IMR-90 (cell line): ENCODE data around the gene MON1A. TPM values are rescaled to one million over a fixed set of nuclear protein-coding genes. Genes with fewer than 3 reads are reported as not detected.

Experiments used
- ATAC-seq: fragments of 200-7000 bp; cut with Tn5 transposase; 2 replicates; pipeline ENCODE4 v1.9.1; 2020; ENCODE audit warnings: low read depth, mild to moderate bottlenecking, moderate library complexity
- BruUV-seq: library from RNA; stranded (reverse); fragments of 400-500 nt; replicated peaks from 2 replicates; lab custom pipeline; 2021; lab: Mats Ljungman, UMichigan
- CTCF ChIA-PET: fragments of 300-600 bp; formaldehyde crosslinking; extraction: SDS; loops from one replicate; lab custom pipeline; 2021; ENCODE audit warnings: antibody characterized with exemption; lab: Yijun Ruan, JAX
- POLR2A ChIA-PET: fragments of 300-600 bp; sonication (Branson Sonifier 250); formaldehyde crosslinking; loops from one replicate; lab custom pipeline; 2022; ENCODE audit warnings: antibody characterized with exemption; ENCODE audit not compliant: unreplicated experiment; lab: Charles Lee
- DNase-seq: peaks from one replicate; pipeline ENCODE4 v3.0.0; 2013
- H2AFZ ChIP-seq: replicated peaks from 2 replicates; pipeline ENCODE3; 2013; ENCODE audit warnings: low read length, mild to moderate bottlenecking; ENCODE audit not compliant: poor library complexity
- H2AK5ac ChIP-seq: 2 replicates; pipeline ENCODE4 v1.6.1; 2013; ENCODE audit warnings: low read depth, low read length, inconsistent platforms
- H2AK9ac ChIP-seq: replicated peaks from 2 replicates; pipeline ENCODE3; 2013; ENCODE audit warnings: mild to moderate bottlenecking, low read depth, low read length, moderate library complexity; ENCODE audit not compliant: poor library complexity
- H2BK120ac ChIP-seq: 2 replicates; pipeline ENCODE4 v1.6.1; 2013; ENCODE audit warnings: low read depth, low read length, inconsistent platforms
- H2BK15ac ChIP-seq: 3 replicates; pipeline ENCODE4 v1.6.1; 2013; ENCODE audit warnings: low read depth, low read length, inconsistent platforms
- H2BK20ac ChIP-seq: 2 replicates; pipeline ENCODE4 v1.6.1; 2013; ENCODE audit warnings: low read depth, mild to moderate bottlenecking, inconsistent platforms, low read length, moderate library complexity
- H2BK5ac ChIP-seq: 2 replicates; pipeline ENCODE4 v1.6.1; 2013; ENCODE audit warnings: mild to moderate bottlenecking, low read depth, low read length, inconsistent platforms; ENCODE audit not compliant: poor library complexity, severe bottlenecking
- H3K14ac ChIP-seq: replicated peaks from 2 replicates; pipeline ENCODE4 v1.6.1; 2013; ENCODE audit warnings: low read depth, low read length, inconsistent platforms
- H3K18ac ChIP-seq: 2 replicates; pipeline ENCODE4 v1.6.1; 2013; ENCODE audit warnings: low read depth, low read length, control low read depth
- H3K23ac ChIP-seq: 2 replicates; pipeline ENCODE4 v1.6.1; 2013; ENCODE audit warnings: low read depth, low read length, inconsistent platforms
- H3K27ac ChIP-seq: 2 replicates; pipeline ENCODE4 v1.5.1; 2013; ENCODE audit warnings: mild to moderate bottlenecking, control low read depth, low read length; ENCODE audit not compliant: insufficient read depth
- H3K27me3 ChIP-seq: 2 replicates; pipeline ENCODE4 v1.6.1; 2013; ENCODE audit warnings: low read length; ENCODE audit not compliant: control insufficient read depth, insufficient read depth
- H3K36me3 ChIP-seq: 2 replicates; pipeline ENCODE4 v1.6.1; 2013; ENCODE audit warnings: low read length, mixed read lengths; ENCODE audit not compliant: control insufficient read depth, insufficient read depth
- H3K4ac ChIP-seq: 2 replicates; pipeline ENCODE4 v1.6.1; 2013; ENCODE audit warnings: low read depth, low read length, inconsistent platforms
- H3K4me1 ChIP-seq: 2 replicates; pipeline ENCODE4 v1.6.1; 2013; ENCODE audit warnings: low read length, mixed read lengths; ENCODE audit not compliant: control insufficient read depth, insufficient read depth
- H3K4me2 ChIP-seq: 2 replicates; pipeline ENCODE4 v1.6.1; 2013; ENCODE audit warnings: low read depth, mild to moderate bottlenecking, control low read depth, low read length, moderate library complexity
- H3K4me3 ChIP-seq: 2 replicates; pipeline ENCODE4 v1.5.1; 2013; ENCODE audit warnings: low read depth, mild to moderate bottlenecking, control low read depth, low read length, moderate library complexity; ENCODE audit not compliant: insufficient read depth
- H3K56ac ChIP-seq: 2 replicates; pipeline ENCODE4 v1.6.1; 2013; ENCODE audit warnings: low read length, inconsistent platforms; ENCODE audit not compliant: insufficient read depth; ENCODE audit errors: extremely low read depth
- H3K79me1 ChIP-seq, 2 experiments: 2 replicates each; pipeline ENCODE4 v1.6.1; 2013; ENCODE audit warnings: low read length in 2 of 2, inconsistent platforms in 1 of 2, low read depth in 1 of 2
- H3K9ac ChIP-seq: 2 replicates; pipeline ENCODE4 v1.6.1; 2013; ENCODE audit warnings: low read depth, low read length, control low read depth
- H3K9me1 ChIP-seq: 2 replicates; pipeline ENCODE4 v1.6.1; 2013; ENCODE audit warnings: low read length, inconsistent platforms; ENCODE audit not compliant: insufficient read depth
- H3K9me3 ChIP-seq: 2 replicates; pipeline ENCODE4 v1.6.1; 2013; ENCODE audit warnings: low read length; ENCODE audit not compliant: control insufficient read depth, insufficient read depth
- H4K20me1 ChIP-seq: 2 replicates; pipeline ENCODE4 v1.6.1; 2013; ENCODE audit warnings: low read length, inconsistent platforms; ENCODE audit not compliant: insufficient read depth
- H4K5ac ChIP-seq: 2 replicates; pipeline ENCODE4 v1.6.1; 2013; ENCODE audit warnings: mild to moderate bottlenecking, low read depth, low read length, control low read depth
- H4K8ac ChIP-seq, 2 experiments: 2 replicates each; pipeline ENCODE4 v1.6.1; 2013; ENCODE audit warnings: low read depth in 2 of 2, low read length in 2 of 2, control low read depth in 1 of 2, inconsistent platforms in 1 of 2
- H4K91ac ChIP-seq: 2 replicates; pipeline ENCODE4 v1.6.1; 2013; ENCODE audit warnings: low read depth, low read length, inconsistent platforms; ENCODE audit not compliant: insufficient read depth
- BHLHE40 ChIP-seq: fragments of 150-350 bp; IDR thresholded peaks from 2 replicates; pipeline ENCODE4 v1.6.1; 2016; ENCODE audit warnings: mild to moderate bottlenecking, low read depth, low read length
- CHD1 ChIP-seq: IDR thresholded peaks from 2 replicates; pipeline ENCODE4 v1.6.1; 2012; ENCODE audit warnings: low read depth, low read length, improper control_type of control experiment
- MAFK ChIP-seq: IDR thresholded peaks from 2 replicates; pipeline ENCODE4 v1.6.1; 2012; ENCODE audit warnings: low read depth, low read length, improper control_type of control experiment
- NFE2L2 ChIP-seq: fragments of 150-350 bp; IDR thresholded peaks from 2 replicates; pipeline ENCODE4 v1.6.1; 2016; ENCODE audit warnings: low read depth, mild to moderate bottlenecking, low read length
- RAD21 ChIP-seq: IDR thresholded peaks from 2 replicates; pipeline ENCODE4 v1.6.1; 2012; ENCODE audit warnings: low read length, improper control_type of control experiment
- RCOR1 ChIP-seq: IDR thresholded peaks from 2 replicates; pipeline ENCODE4 v1.6.1; 2012; ENCODE audit warnings: mild to moderate bottlenecking, low read length, improper control_type of control experiment; ENCODE audit not compliant: insufficient replicate concordance
- RFX5 ChIP-seq: IDR thresholded peaks from 2 replicates; pipeline ENCODE4 v1.8.0; 2012; ENCODE audit warnings: low read depth, mild to moderate bottlenecking, low read length, moderate library complexity
- SMC3 ChIP-seq: fragments of 150-350 bp; IDR thresholded peaks from 2 replicates; pipeline ENCODE4 v1.6.1; 2016; ENCODE audit warnings: low read depth, mild to moderate bottlenecking, antibody characterized with exemption, low read length, moderate library complexity
- WGBS, 2 experiments: methylation state at CpG; one replicate each; pipeline versions ENCODE4 v1.1.5 to v1.1.7; 2013; ENCODE audit warnings: missing lambda C conversion rate in 2 of 2; ENCODE audit not compliant: insufficient read length in 1 of 2; ENCODE audit errors: extremely low coverage in 2 of 2; 5-methylcytosine and 5-hydroxymethylcytosine counted together
- dilution Hi-C: fragments of 300-500 bp; cut with HindIII; formaldehyde crosslinking; loops from one replicate; pipeline ENCODE4 v1.14.3; 2018; ENCODE audit warnings: low sequenced_read_pairs; ENCODE audit not compliant: unreplicated experiment
- in situ Hi-C: fragments of 300-500 bp; cut with MboI; formaldehyde crosslinking; loops from 3 replicates; pipeline ENCODE4 v1.14.3; 2019; ENCODE audit warnings: low sequenced_read_pairs, inconsistent platforms, mixed read lengths
- intact Hi-C: fragments of 100-400 bp; cut with micrococcal nuclease; formaldehyde crosslinking; loops from 2 replicates; pipeline ENCODE4 v1.10.0; 2022
- polyA plus RNA-seq, 3 experiments: library from polyadenylated mRNA; depleted of rRNA; stranded (reverse); fragments of >200 nt; gene quantifications; 2 replicates each; pipeline ENCODE4 v1.2.3, GENCODE V29; 2012; ENCODE audit warnings: low replicate concordance in 1 of 3
- total RNA-seq: library from RNA; depleted of rRNA; stranded (reverse); fragments of >200 nt; gene quantifications from 2 replicates; pipeline ENCODE4 v1.2.3, GENCODE V29; 2012
- TF ChIP-seq, protein P1 (sequence below): conservative IDR thresholded peaks from 2 replicates; pipeline ENCODE4 v1.5.1; 2012; ENCODE audit warnings: mild to moderate bottlenecking, low read depth, low read length, improper control_type of control experiment

Gene MON1A
- total and polyA plus RNA-seq, 2 of the 4 experiments (the other 2 are of a cell fraction) = 8.2 to 13.5 TPM

- Histone ChIP-seq H3K4ac (no peak overlapping the region), H3K4me2 (no peak overlapping the region), H3K9me1 (no peaks in the 10 kb centered on the region), H3K79me1 (no peaks in the 10 kb centered on the region; a peak in 1 of 4 replicates), H3K4me3 (no peak overlapping the region), H4K91ac (no peak overlapping the region), H3K27ac (no peak overlapping the region), H3K9me3 (no peaks in the 10 kb centered on the region), H3K18ac (no peak overlapping the region), H2BK120ac (no peak overlapping the region), H2BK15ac (no peak overlapping the region), H3K27me3 (no peaks in the 10 kb centered on the region), H3K4me1 (no peaks in the 10 kb centered on the region), H2AFZ (no peak overlapping the region), H2AK9ac (no peak overlapping the region), H2BK5ac (no peak overlapping the region), H3K14ac (no peak overlapping the region), H3K36me3 (peaks cover 21% of the 10 kb centered on the region), H2BK20ac (no peak overlapping the region), H3K23ac (no peak overlapping the region), H3K9ac (no peak overlapping the region), H4K20me1 (no peaks in the 10 kb centered on the region), H2AK5ac (no peak overlapping the region), H4K5ac (no peak overlapping the region), H3K56ac (no peak overlapping the region), H4K8ac (no peak overlapping the region)
- in situ Hi-C loops = no loop called here
- TF ChIP-seq SMC3 = no peak
- TF ChIP-seq, protein P1, sequence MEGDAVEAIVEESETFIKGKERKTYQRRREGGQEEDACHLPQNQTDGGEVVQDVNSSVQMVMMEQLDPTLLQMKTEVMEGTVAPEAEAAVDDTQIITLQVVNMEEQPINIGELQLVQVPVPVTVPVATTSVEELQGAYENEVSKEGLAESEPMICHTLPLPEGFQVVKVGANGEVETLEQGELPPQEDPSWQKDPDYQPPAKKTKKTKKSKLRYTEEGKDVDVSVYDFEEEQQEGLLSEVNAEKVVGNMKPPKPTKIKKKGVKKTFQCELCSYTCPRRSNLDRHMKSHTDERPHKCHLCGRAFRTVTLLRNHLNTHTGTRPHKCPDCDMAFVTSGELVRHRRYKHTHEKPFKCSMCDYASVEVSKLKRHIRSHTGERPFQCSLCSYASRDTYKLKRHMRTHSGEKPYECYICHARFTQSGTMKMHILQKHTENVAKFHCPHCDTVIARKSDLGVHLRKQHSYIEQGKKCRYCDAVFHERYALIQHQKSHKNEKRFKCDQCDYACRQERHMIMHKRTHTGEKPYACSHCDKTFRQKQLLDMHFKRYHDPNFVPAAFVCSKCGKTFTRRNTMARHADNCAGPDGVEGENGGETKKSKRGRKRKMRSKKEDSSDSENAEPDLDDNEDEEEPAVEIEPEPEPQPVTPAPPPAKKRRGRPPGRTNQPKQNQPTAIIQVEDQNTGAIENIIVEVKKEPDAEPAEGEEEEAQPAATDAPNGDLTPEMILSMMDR = no peak
- TF ChIP-seq BHLHE40 = no peak
- TF ChIP-seq NFE2L2 = no peak
- TF ChIP-seq RAD21 = no peak
- no peak for TF ChIP-seq RFX5
- no peak for TF ChIP-seq RCOR1
- no peak for TF ChIP-seq CHD1
- no peak for TF ChIP-seq MAFK
- WGBS, 2 experiments = no CpG with 5 or more reads among the region's 2 CpGs
- no peak for DNase-seq
- ChIA-PET CTCF (no interaction called here), POLR2A (no interaction called here)
- no peak for ATAC-seq
- intact Hi-C loops = no loop called here
- dilution Hi-C loops = no loop called here
- BruUV-seq = no TSS peak
Measured at GRCh38 chr3:49911124-49911420, 18.5 kb downstream of the MON1A start.
